ENCODE results near the gene ZSWIM2.
"Not testable (repeated sequence)": the region's sequence is repeated elsewhere in the genome, so short reads cannot be mapped to it uniquely, and the experiment has no call there.

Gene ZSWIM2

DNA sequence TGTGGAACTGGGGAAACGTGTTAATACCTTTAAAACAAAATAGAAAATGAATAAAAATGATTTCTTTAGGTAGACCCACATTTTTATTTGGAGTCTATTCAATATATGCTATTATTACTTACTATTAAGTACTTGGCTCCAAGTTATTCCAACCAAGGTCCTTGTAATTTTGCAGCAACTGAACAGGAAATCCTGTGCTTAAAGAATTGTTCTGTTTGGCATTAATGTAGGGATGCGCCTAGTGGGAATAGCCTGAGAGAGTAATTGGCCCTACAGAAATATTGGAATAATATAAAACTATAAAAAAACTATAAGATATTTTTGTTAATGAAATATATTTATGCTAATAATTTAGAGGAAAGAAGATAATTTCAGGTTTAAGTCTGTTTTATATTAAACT is 22.9 kb upstream of the ZSWIM2 start:
- no peak for TF ChIP-seq ZNF274 (IDR thresholded peaks at IDR 0.05; ENCODE audit: low read depth, low read length)
- H3K4me3 ChIP-seq (ENCODE audit: low read length) = no peak overlapping the region

DNA sequence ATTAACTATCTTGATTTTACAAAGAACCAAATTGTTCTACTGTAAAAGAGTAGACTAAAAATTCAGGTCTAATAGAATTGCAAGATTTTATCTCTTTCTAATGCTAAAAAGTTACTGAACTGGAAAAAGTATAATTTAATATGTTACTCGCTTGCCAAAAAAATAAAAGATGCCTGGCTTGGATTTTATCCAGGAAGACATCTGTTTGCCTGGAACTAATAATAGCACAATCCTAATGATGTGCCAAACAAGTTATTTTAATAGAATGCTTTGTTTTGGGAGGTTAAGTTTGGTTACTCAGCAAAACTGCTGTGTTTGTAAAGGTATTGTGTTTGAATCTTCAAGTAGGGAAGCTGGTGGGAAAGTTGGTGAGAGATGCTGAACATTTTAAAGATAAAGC is 19.4 kb upstream of the ZSWIM2 start:
- H3K4me3 ChIP-seq (ENCODE audit: low read length) = no peak overlapping the region
- TF ChIP-seq ZNF274 (IDR thresholded peaks at IDR 0.05; ENCODE audit: low read depth, low read length) = no peak

DNA sequence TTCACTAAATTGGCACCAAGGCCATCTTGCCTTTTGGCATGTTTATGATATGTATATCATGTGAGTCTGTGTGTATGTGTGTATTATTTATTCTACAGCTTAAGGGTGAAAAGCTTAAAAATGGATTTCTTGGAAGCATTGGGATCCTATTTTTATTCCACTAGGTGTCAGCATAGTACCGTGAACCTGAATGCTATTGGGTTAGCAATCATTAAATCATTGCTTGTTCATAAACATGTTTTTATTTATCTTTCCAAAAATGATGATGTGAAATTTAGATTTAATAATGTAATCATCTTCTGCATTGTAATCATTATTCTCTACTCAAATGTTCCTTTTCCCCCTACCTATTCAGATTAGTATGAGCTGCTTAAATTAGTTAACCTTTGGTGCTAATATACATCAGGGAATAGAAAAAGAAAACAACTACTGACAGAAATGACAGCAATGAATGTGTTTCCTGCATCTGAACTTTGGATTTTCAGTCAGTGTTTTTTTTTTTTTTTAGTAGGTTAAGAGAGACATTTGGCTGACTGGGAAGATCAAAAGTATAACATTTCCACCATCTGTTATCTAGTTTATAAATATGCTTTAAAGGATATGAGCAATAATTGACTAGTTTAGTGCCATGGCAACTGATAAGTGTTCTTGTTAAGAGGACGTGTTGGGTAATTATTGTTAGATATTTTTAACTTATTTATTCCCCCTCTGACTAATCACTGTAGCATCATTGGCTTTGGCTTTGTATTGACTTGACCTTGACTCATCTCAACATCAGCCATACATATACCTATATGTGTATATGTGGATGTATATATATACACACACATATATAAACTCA is 14.1 kb upstream of the ZSWIM2 start:
- H3K4me3 ChIP-seq (ENCODE audit: low read length) = no peak overlapping the region
- no peak for TF ChIP-seq ZNF274 (IDR thresholded peaks at IDR 0.05; ENCODE audit: low read depth, low read length)

DNA sequence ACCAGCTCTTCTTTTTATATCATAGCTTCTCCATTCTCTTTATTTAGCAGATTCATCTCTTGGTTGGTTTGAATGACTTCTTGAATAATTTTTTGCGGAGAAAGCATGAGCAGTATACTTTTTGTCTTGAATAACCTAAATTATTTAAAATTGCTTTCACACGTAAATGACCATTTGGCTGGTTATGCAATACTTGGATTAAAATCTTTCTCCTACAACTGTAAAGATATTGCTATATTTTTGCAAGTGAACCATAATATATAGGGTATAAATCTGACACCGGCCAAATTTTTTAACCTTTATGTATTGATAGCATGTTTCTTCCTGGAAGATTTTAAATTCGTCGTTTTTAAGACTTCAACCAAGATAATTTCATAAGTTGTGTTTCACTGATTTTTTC is 6.2 kb upstream of the ZSWIM2 start:
- TF ChIP-seq ZNF274 (IDR thresholded peaks at IDR 0.05; ENCODE audit: low read depth, low read length) = no peak
- no peak overlapping the region for H3K4me3 ChIP-seq (ENCODE audit: low read length)

DNA sequence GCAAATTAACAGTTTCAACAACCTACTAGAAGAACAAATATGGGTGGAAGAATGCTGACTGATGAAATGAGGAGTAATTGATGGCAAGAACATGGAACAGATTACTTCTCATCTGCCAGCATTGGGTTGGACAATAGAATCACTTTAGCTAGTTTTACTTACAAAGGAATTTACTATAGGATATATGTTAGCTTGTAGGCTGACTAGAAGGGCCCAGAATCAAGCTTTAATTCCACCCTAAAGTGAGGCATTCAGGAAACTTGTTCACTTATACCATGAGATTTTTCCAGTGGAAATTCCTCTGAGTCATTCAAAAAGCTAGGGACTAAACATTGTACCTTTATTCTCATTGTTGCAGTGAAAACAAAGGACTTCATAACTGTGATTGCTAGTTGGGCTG is 5.0 kb upstream of the ZSWIM2 start:
- no peak for TF ChIP-seq ZNF274 (IDR thresholded peaks at IDR 0.05; ENCODE audit: low read depth, low read length)
- no peak overlapping the region for H3K4me3 ChIP-seq (ENCODE audit: low read length)

DNA sequence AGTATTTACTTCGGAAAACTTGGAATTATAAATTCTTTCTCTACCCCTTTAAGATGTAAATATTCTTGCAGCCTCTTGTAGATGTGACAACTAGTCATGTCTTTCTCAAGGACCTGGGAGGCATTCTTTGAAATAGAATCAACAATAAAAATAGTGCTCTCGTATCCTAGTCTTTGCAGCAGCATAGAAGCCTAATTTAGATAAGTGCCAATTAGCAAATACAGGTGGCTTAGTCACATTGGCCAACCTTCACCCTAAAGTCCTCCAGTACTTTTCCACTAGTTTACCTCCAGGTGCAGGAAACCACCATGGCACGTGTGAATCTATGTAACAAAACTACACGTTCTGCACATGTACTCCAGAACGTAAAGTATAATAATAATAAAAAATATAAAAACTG is 3.5 kb upstream of the ZSWIM2 start:
- no peak for TF ChIP-seq ZNF274 (IDR thresholded peaks at IDR 0.05; ENCODE audit: low read depth, low read length)
- no peak overlapping the region for H3K4me3 ChIP-seq (ENCODE audit: low read length)

DNA sequence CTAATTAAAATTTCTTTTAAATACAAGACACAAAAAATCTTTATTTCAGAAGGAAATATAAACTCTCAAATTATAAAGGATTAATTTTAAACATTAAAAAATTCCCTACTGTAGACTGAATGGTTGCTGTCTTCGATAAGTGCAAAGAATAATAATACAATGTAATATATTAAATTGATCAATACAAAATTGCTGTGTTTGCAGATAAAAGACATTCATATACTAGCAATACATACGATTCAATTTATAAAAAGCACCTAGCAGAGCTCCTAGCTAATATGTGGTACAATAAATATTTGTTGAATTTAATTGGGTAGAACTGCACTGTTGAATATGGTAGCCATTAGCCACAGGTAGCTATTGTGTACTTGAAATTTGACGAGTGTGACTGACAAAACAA is 6.6 kb downstream of the ZSWIM2 start:
- no peak for TF ChIP-seq ZNF274 (IDR thresholded peaks at IDR 0.05; ENCODE audit: low read depth, low read length)
- H3K4me3 ChIP-seq (ENCODE audit: low read length) = no peak overlapping the region

DNA sequence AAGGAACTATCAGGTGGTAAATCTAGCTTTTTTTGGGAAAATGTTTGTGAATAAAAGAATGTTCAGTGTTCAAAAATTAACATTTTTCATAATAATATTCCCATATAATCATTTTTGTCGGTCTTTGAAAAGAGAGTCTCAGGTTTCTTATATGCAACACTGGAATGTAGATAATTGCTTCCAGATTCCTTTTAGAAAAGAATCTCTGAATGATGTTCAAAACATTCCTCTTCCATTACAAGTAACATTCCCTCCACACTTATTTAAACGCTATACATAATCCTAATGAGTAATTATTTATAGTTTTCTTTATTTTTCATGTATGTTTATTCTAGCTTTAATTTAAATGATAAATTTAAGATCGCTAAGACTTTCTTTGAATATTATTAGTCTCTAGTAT is 7.0 kb downstream of the ZSWIM2 start:
- H3K4me3 ChIP-seq (ENCODE audit: low read length) = no peak overlapping the region
- no peak for TF ChIP-seq ZNF274 (IDR thresholded peaks at IDR 0.05; ENCODE audit: low read depth, low read length)

DNA sequence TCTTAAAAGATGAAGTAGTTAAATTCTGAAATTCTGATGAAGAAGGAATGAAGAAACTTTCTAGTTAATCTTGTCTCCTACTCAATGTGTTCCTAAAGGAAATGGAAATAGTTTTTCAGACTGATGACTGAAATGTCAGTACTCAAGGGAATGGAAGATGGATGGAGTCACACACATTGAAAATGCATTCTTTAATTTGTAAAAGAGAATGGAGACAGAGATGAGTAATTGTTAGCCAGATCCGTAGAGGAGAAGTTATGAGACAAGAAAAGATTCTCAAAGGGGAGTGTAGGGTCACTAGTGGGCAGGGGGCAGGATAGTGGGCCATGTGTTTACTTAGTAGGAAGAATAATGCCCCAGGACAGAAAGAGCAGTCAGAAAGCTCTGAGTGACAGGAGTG is 13.3 kb downstream of the ZSWIM2 start:
- no peak for TF ChIP-seq ZNF274 (IDR thresholded peaks at IDR 0.05; ENCODE audit: low read depth, low read length)
- H3K4me3 ChIP-seq (ENCODE audit: low read length) = no peak overlapping the region

DNA sequence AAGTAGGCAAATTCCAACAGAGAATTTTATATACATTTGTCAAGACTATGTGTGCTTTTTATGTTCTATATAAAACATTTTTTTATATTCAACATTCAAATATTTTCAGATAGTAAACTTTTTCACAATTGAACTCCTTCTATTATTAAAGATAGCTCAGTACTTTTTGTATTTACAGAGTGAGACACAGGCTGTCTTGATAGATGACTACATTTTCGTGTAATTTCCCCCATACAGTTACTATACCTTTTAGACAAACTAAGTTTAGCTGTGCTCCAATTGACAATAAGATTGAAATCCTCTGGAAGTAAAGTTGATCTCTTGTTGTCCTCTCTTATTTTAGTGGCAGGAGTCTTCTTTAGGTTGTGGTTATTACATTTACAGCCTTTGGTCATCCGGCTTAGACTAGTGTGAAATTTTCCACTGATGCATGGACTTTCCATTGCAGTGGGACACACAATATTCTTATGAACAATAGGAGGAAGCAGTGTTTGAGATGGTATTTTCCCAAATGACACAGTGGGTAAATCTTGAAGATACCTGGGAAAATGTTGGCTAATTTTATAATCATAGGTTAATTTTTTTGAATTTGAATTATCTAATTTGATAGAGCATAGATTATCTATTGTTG is 21.0 kb downstream of the ZSWIM2 start:
- no peak overlapping the region for H3K4me3 ChIP-seq (ENCODE audit: low read length)
- no peak for TF ChIP-seq ZNF274 (IDR thresholded peaks at IDR 0.05; ENCODE audit: low read depth, low read length)

DNA sequence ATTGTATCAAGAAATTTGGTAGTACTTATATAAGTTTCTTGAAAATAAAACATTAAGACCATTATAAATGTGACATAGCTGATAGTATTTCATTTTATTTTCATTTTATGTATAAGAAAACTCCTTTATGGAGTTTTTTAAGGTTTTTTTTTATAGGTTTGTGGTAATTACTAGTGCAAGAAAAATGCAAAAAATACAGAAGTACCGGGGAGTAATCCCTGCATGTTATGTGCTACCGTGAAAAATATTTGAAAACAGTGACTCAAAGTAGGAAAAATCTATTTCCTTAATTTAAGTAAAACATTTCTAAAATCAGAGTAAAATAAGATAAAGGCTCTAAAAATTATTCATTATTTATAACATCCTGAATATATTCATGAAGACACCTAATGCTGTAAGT is 21.6 kb downstream of the ZSWIM2 start:
- no peak overlapping the region for H3K4me3 ChIP-seq (ENCODE audit: low read length)
- TF ChIP-seq ZNF274 (IDR thresholded peaks at IDR 0.05; ENCODE audit: low read depth, low read length) = no peak

DNA sequence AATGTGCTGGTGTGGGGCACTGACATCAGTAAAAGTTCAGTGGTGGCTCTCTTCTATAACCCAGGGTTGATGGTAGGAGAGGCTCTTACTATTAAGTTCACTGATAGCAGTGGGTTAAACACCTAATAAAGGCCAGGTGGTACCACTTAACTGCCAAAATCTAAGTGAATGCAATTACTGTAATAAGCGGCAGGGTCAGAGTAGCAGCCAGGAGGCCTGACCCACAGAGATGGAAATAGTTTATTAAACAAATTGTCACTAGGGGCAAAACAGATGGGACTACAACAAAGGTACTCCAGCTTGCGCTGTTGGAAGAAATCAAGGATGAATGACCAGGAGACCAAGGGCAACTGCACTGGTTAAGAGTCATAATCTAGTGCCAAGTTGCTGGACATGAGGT is 26.6 kb downstream of the ZSWIM2 start:
- no peak for TF ChIP-seq ZNF274 (IDR thresholded peaks at IDR 0.05; ENCODE audit: low read depth, low read length)
- H3K4me3 ChIP-seq (ENCODE audit: low read length) = no peak overlapping the region

DNA sequence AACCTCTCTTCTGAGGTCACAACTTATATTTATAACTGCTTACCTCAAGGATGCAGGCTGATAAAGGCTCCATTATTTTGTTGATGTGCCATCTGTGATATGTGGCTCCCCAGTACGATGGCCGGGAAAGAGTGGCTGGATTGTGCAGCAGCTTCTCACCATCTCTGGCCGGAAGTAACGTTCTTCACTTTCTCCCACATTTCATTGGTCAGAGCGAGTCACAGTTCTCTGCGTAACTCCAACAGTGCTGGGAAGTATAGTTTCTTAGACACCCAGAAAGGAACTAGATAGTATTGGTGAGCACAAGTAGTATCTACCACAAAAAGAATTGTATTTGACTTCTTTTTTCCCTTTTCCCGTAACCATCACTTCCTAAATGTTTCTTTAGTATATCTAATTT is 28.7 kb downstream of the ZSWIM2 start:
- no peak for TF ChIP-seq ZNF274 (IDR thresholded peaks at IDR 0.05; ENCODE audit: low read depth, low read length)
- no peak overlapping the region for H3K4me3 ChIP-seq (ENCODE audit: low read length)

DNA sequence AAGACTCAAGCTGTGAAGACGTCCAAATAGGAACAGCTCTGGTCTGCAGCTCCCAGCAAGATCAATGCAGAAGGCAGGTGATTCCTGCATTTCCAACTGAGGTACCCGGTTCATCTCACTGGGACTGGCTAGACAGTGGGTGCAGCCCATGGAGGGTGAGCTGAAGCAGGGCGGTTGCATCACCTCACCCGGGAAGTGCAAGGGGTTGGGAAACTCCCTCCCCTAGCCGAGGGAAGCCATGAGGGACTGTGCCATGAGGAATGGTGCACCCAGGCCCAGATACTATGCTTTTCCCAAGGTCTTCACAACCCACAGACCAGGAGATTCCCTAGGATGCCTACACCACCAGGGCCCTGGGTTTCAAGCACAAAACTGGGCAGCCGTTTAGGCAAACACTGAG is 37.2 kb downstream of the ZSWIM2 start:
- not testable (repeated sequence) for H3K4me3 ChIP-seq (ENCODE audit: low read length)

DNA sequence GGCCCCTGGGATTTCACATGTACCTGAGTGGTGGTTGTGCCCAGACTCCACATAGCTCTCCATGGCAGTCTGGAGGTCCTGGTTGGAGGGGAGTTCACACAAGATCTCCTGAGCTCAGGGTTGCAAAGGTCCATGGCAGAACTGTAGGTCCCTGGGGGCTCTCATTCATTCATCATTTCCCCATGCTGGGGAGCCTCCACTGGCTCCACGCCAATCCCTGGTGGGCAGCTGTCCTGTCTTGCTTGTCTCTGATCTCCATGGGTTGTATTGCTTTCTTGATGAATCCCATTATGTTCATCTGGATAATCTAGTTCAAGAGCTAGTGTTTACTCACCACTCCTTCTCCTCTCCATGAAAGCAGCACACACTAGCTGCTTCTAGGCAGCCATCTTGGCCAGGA is 42.4 kb downstream of the ZSWIM2 start:
- no peak overlapping the region for H3K4me3 ChIP-seq (ENCODE audit: low read length)
- TF ChIP-seq ZNF274 (IDR thresholded peaks at IDR 0.05; ENCODE audit: low read depth, low read length) = no peak

DNA sequence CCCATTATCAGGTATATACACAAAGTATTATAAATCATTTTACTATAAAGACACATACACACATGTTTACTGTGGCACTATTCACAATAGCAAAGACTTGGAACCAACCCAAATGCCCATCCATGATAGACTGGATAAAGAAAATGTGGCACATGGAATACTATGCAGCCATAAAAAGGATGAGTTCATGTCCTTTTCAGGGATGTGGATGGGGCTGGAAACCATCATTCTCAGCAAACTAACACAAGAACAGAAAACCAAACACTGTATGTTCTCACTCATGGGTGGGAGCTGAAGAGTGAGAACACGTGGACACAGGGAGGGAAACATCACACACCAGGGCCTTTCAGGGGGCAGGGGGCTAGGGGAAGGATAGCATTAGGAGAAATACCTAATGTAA is 50.4 kb downstream of the ZSWIM2 start:
- H3K4me3 ChIP-seq (ENCODE audit: low read length) = not testable (repeated sequence)
